ENCODE data around the gene NEK8. TPM values are rescaled to one million over a fixed set of nuclear protein-coding genes. Genes with fewer than 3 reads are reported as not detected.
"Not testable (repeated sequence)": the region's sequence is repeated elsewhere in the genome, so short reads cannot be mapped to it uniquely, and the experiment has no call there.

The NEK8 gene
- total and polyA plus RNA-seq, 7 donors: 0.21 to 1.5 (median 0.80) TPM

DNA sequence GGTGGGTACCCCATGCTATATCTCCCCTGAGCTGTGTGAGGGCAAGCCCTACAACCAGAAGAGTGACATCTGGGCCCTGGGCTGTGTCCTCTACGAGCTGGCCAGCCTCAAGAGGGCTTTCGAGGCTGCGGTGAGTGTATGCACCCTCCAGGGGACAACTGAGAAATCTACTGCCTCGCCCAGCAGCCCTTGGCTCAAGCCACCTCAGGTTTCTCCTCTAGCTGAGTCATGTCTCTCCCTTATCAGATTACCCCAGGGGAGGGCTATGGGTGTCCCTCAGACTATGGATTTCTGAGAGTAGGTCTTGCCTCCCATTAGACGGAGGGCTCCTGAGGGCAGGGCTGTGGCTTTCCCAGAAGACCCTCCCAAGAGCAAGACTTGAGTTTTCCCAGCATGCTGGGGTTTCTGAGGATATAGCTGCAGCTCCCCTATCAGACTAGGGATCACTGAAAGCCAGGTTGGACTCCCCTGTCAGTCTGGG, 6.7 kb downstream of the NEK8 start:
- H3K36me3 ChIP-seq (ENCODE audit: insufficient read depth in 1 of 2, low read depth in 1 of 2): no peaks in the 10 kb centered on the region
- H3K9me3 ChIP-seq: no peaks in the 10 kb centered on the region
- WGBS, 3 donors: 40 to 60% (median 46%) methylated on average over 5 of the region's 5 CpGs
- H3K27ac ChIP-seq: no peak overlapping the region
- no peaks in the 10 kb centered on the region for H3K27me3 ChIP-seq (ENCODE audit: insufficient read depth in 3 of 3, low read length in 2 of 3)
- no peak for DNase-seq
- intact Hi-C loops (cut with DNase I): no loop called here
- no peaks in the 10 kb centered on the region for H3K4me1 ChIP-seq
- TF ChIP-seq, protein P1, sequence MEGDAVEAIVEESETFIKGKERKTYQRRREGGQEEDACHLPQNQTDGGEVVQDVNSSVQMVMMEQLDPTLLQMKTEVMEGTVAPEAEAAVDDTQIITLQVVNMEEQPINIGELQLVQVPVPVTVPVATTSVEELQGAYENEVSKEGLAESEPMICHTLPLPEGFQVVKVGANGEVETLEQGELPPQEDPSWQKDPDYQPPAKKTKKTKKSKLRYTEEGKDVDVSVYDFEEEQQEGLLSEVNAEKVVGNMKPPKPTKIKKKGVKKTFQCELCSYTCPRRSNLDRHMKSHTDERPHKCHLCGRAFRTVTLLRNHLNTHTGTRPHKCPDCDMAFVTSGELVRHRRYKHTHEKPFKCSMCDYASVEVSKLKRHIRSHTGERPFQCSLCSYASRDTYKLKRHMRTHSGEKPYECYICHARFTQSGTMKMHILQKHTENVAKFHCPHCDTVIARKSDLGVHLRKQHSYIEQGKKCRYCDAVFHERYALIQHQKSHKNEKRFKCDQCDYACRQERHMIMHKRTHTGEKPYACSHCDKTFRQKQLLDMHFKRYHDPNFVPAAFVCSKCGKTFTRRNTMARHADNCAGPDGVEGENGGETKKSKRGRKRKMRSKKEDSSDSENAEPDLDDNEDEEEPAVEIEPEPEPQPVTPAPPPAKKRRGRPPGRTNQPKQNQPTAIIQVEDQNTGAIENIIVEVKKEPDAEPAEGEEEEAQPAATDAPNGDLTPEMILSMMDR (IDR thresholded peaks at IDR 0.05): no peak
- ATAC-seq: peak; percentile 75 to 93 (median 90)
- H3K4me3 ChIP-seq: no peak overlapping the region

- H3K9me3 ChIP-seq; H3K27me3 ChIP-seq (ENCODE audit: insufficient read depth in 3 of 3, low read length in 2 of 3); H3K4me3 ChIP-seq; ATAC-seq; H3K36me3 ChIP-seq (ENCODE audit: insufficient read depth in 1 of 2, low read depth in 1 of 2); DNase-seq; H3K4me1 ChIP-seq; H3K27ac ChIP-seq; intact Hi-C loops (cut with DNase I): not testable (repeated sequence)
- 95 to 98% (median 96%) methylated on average over 3 to 5 of the region's 8 CpGs for WGBS, 3 donors
Observed at GRCh38 chr17:28735913-28736769, 7.6 kb downstream of the NEK8 start.

DNA sequence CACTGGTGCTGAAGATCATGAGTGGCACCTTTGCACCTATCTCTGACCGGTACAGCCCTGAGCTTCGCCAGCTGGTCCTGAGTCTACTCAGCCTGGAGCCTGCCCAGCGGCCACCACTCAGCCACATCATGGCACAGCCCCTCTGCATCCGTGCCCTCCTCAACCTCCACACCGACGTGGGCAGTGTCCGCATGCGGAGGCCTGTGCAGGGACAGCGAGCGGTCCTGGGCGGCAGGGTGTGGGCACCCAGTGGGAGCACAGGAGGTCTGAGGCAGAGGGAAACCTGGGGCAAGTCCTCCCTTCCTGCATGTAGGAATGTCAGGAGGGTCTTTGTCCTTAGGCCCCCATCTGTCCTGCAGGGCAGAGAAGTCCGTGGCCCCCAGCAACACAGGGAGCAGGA, 8.7 kb downstream of the NEK8 start:
- WGBS, 3 donors: 92 to 96% (median 92%) methylated on average over 12 of the region's 12 CpGs
- no peaks in the 10 kb centered on the region for H3K9me3 ChIP-seq
- H3K4me1 ChIP-seq: no peaks in the 10 kb centered on the region
- no peaks in the 10 kb centered on the region for H3K36me3 ChIP-seq (ENCODE audit: insufficient read depth in 1 of 2, low read depth in 1 of 2)
- TF ChIP-seq, protein P1 (IDR thresholded peaks at IDR 0.05): no peak
- no peaks in the 10 kb centered on the region for H3K27me3 ChIP-seq (ENCODE audit: insufficient read depth in 3 of 3, low read length in 2 of 3)
- intact Hi-C loops (cut with DNase I): no loop called here
- H3K4me3 ChIP-seq: no peak overlapping the region
- ATAC-seq (no peak), DNase-seq (no peak)
- no peak overlapping the region for H3K27ac ChIP-seq

- intact Hi-C loops (cut with DNase I): no loop called here
- H3K4me1 ChIP-seq: peaks cover 5% of the 10 kb centered on the region
- no peaks in the 10 kb centered on the region for H3K27me3 ChIP-seq (ENCODE audit: insufficient read depth in 3 of 3, low read length in 2 of 3)
- H3K36me3 ChIP-seq (ENCODE audit: insufficient read depth in 1 of 2, low read depth in 1 of 2): no peaks in the 10 kb centered on the region
- ATAC-seq (no peak), DNase-seq (peak in 1 of 2 donors; percentile 36)
- TF ChIP-seq, protein P1 (IDR thresholded peaks at IDR 0.05): no peak
- no peak overlapping the region for H3K4me3 ChIP-seq
- 84 to 91% (median 89%) methylated on average over 22 of the region's 22 CpGs for WGBS, 3 donors
- H3K27ac ChIP-seq: no peak overlapping the region
- H3K9me3 ChIP-seq: no peaks in the 10 kb centered on the region
Observed at GRCh38 chr17:28737770-28738679, 9.4 kb downstream of the NEK8 start.

All from psoas muscle (tissue), 8 donors.